HepG2 (cell line): ENCODE measurements around the gene SMLR1. TPM values are rescaled to one million over a fixed set of nuclear protein-coding genes. Genes with fewer than 3 reads are reported as not detected.

Experiments used
- ATAC-seq: fragments of 200-7000 bp; cut with Tn5 transposase; 3 replicates; pipeline ENCODE4 v1.9.1; 2020; ENCODE audit warnings: mild to moderate bottlenecking, moderate library complexity
- BruUV-seq: library from RNA; stranded (reverse); fragments of 400-500 nt; replicated peaks from 2 replicates; lab custom pipeline; 2021; lab: Mats Ljungman, UMichigan
- CTCF ChIA-PET: fragments of 300-600 bp; formaldehyde crosslinking; extraction: SDS; loops from one replicate; lab custom pipeline; 2021; ENCODE audit warnings: low total read pairs, inconsistent platforms, low intra/inter-chr PET ratio; lab: Yijun Ruan, JAX
- POLR2A ChIA-PET: fragments of 350-600 bp; sonication (Branson Sonifier 250); formaldehyde crosslinking; loops from one replicate; lab custom pipeline; 2020; ENCODE audit warnings: antibody characterized with exemption, inconsistent platforms; lab: Yijun Ruan, JAX
- DNase-seq: peaks from one replicate; pipeline ENCODE4 v3.0.0-alpha.2; 2015; ENCODE audit warnings: low spot score
- FAIRE-seq: peaks from 3 replicates; lab custom pipeline; 2011; peaks lifted over from hg19 to GRCh38; lab: Jason Lieb, UNC
- H2AFZ ChIP-seq: one replicate; pipeline ENCODE4 v1.6.1; 2011; ENCODE audit warnings: low read length, inconsistent platforms
- H3K27ac ChIP-seq: fragments of 300-600 bp; 3 replicates; pipeline ENCODE4 v1.8.0; 2011; ENCODE audit warnings: mixed run types, mild to moderate bottlenecking, mixed read lengths, low read length, inconsistent platforms; ENCODE audit not compliant: insufficient read depth; ENCODE audit errors: extremely low read length
- H3K27me3 ChIP-seq, 2 experiments: fragments of 200-600 bp in 1 of 2; 2 replicates in 1 of 2; 3 replicates in 1 of 2; pipeline versions ENCODE4 v1.6.0 to v1.8.0; 2011; ENCODE audit warnings: low read length in 2 of 2, mild to moderate bottlenecking in 2 of 2, moderate library complexity in 2 of 2, inconsistent platforms in 1 of 2; ENCODE audit not compliant: insufficient read depth in 2 of 2, control insufficient read depth in 1 of 2
- H3K36me3 ChIP-seq, 2 experiments: fragments of 200-600 bp in 1 of 2; replicated peaks in 1 of 2; 2 replicates in 1 of 2; 3 replicates in 1 of 2; pipeline versions ENCODE4 v1.5.1 to v1.8.0; 2011; ENCODE audit warnings: low read length in 2 of 2, inconsistent platforms in 1 of 2; ENCODE audit not compliant: insufficient read depth in 2 of 2, control insufficient read depth in 1 of 2
- H3K4me1 ChIP-seq: 2 replicates; pipeline ENCODE4 v1.5.1; 2012; ENCODE audit warnings: low read length, inconsistent platforms; ENCODE audit not compliant: insufficient read depth
- H3K4me2 ChIP-seq: 2 replicates; pipeline ENCODE4 v1.6.0; 2011; ENCODE audit warnings: low read depth, low read length, inconsistent platforms
- H3K4me3 ChIP-seq, 3 experiments: fragments of 200-600 bp in 1 of 3; sonication (generic), shearing (Covaris generic) in 1 of 3; replicated peaks in 1 of 3; 2 replicates each; pipeline ENCODE4 v1.5.1; 2011 to 2016; ENCODE audit warnings: low read length in 3 of 3, inconsistent platforms in 2 of 3, low read depth in 2 of 3, mild to moderate bottlenecking in 2 of 3, control low read depth in 1 of 3, mixed read lengths in 1 of 3; ENCODE audit not compliant: insufficient read depth in 1 of 3
- H3K79me2 ChIP-seq: one replicate; pipeline ENCODE4 v1.6.1; 2011; ENCODE audit warnings: low read length, inconsistent platforms; ENCODE audit not compliant: insufficient read depth
- H3K9ac ChIP-seq: 2 replicates; pipeline ENCODE4 v1.6.0; 2011; ENCODE audit warnings: mild to moderate bottlenecking, low read depth, low read length, inconsistent platforms; ENCODE audit not compliant: insufficient read depth
- H3K9me3 ChIP-seq: 2 replicates; pipeline ENCODE4 v1.5.1; 2012; ENCODE audit warnings: mild to moderate bottlenecking, low read length
- H4K20me1 ChIP-seq: 2 replicates; pipeline ENCODE4 v1.6.0; 2011; ENCODE audit warnings: inconsistent platforms, mild to moderate bottlenecking, low read length, moderate library complexity; ENCODE audit not compliant: insufficient read depth
- ARHGAP35 ChIP-seq: sonication (generic); formaldehyde crosslinking; IDR thresholded peaks from 2 replicates; pipeline ENCODE4 v1.9.0; 2022; ENCODE audit warnings: mild to moderate bottlenecking, inconsistent platforms, moderate library complexity, missing genetic modification reagents, borderline replicate concordance
- BATF2 ChIP-seq: sonication (generic); formaldehyde crosslinking; IDR thresholded peaks from 2 replicates; pipeline ENCODE4 v1.8.0; 2022; ENCODE audit warnings: mild to moderate bottlenecking, missing genetic modification reagents, moderate library complexity
- DR1 ChIP-seq: sonication (generic); formaldehyde crosslinking; IDR thresholded peaks from 2 replicates; pipeline ENCODE4 v1.8.0; 2021; ENCODE audit warnings: mild to moderate bottlenecking, missing genetic modification reagents, inconsistent platforms
- EHMT2 ChIP-seq: fragments of 200-600 bp; sonication (generic); IDR thresholded peaks from 2 replicates; pipeline ENCODE4 v1.7.0; 2017; ENCODE audit warnings: antibody characterized with exemption, low read depth, low read length, borderline replicate concordance
- HOXA7 ChIP-seq: sonication (generic); formaldehyde crosslinking; IDR thresholded peaks from 2 replicates; pipeline ENCODE4 v1.8.1; 2022; ENCODE audit warnings: mild to moderate bottlenecking, missing genetic modification reagents, moderate library complexity
- MAFG ChIP-seq: sonication (generic); formaldehyde crosslinking; IDR thresholded peaks from 2 replicates; pipeline ENCODE4 v1.5.1; 2020; ENCODE audit warnings: mild to moderate bottlenecking, missing genetic modification reagents
- MXD4 ChIP-seq: IDR thresholded peaks from 2 replicates; pipeline ENCODE4 v1.6.1; 2016; ENCODE audit warnings: mild to moderate bottlenecking, missing biosample characterization, missing genetic modification reagents
- NCOA2 ChIP-seq: sonication (generic); formaldehyde crosslinking; IDR thresholded peaks from 2 replicates; pipeline ENCODE4 v1.8.0; 2022; ENCODE audit warnings: inconsistent platforms
- RNF219 ChIP-seq: sonication (generic); formaldehyde crosslinking; IDR thresholded peaks from 2 replicates; pipeline ENCODE4 v1.5.0; 2020; ENCODE audit warnings: mild to moderate bottlenecking, missing genetic modification reagents
- TAF15 ChIP-seq: fragments of 200-400 bp; formaldehyde crosslinking; IDR thresholded peaks from one replicate; pipeline ENCODE4 v1.6.1; 2018; ENCODE audit warnings: mild to moderate bottlenecking, low read depth, low read length; ENCODE audit not compliant: poor library complexity, severe bottlenecking
- U2AF2 ChIP-seq: fragments of 200-400 bp; formaldehyde crosslinking; IDR thresholded peaks from 2 replicates; pipeline ENCODE4 v1.6.1; 2017; ENCODE audit warnings: low read depth, mild to moderate bottlenecking, low read length
- ZNF234 ChIP-seq: sonication (generic); formaldehyde crosslinking; conservative IDR thresholded peaks from 2 replicates; pipeline ENCODE4 v1.5.1; 2020; ENCODE audit warnings: mild to moderate bottlenecking, missing genetic modification reagents
- ZNF558 ChIP-seq: sonication (generic); formaldehyde crosslinking; IDR thresholded peaks from 2 replicates; pipeline ENCODE4 v1.9.0; 2022; ENCODE audit warnings: mild to moderate bottlenecking, missing genetic modification reagents, borderline replicate concordance
- ZNF674 ChIP-seq: sonication (generic); formaldehyde crosslinking; IDR thresholded peaks from 2 replicates; pipeline ENCODE4 v1.5.0; 2020; ENCODE audit warnings: low read depth, mild to moderate bottlenecking, missing genetic modification reagents
- WGBS: methylation state at CpG from one replicate; pipeline ENCODE4 v1.1.6; 2017; ENCODE audit warnings: low lambda C conversion rate; 5-methylcytosine and 5-hydroxymethylcytosine counted together
- in situ Hi-C: cut with HindIII; loops from 2 replicates; pipeline ENCODE4 v1.10.0; 2017; ENCODE audit warnings: low pct_unique_long_range_greater_than_20kb; ENCODE audit not compliant: extremely low pct_ligation_motif_present
- intact Hi-C: fragments of 100-400 bp; cut with micrococcal nuclease; formaldehyde crosslinking; loops from one replicate; pipeline ENCODE4 v1.10.0; 2022; ENCODE audit not compliant: unreplicated experiment
- polyA plus RNA-seq, 8 experiments: library from polyadenylated mRNA; depleted of rRNA in 3 of 8; stranded (reverse) in 7 of 8; unstranded in 1 of 8; fragments of >200 nt; fragmentation: Illumina TruSeq in 4 of 8; extraction: Trizol in 4 of 8; gene quantifications; 2 replicates each; pipeline versions ENCODE4 v1.2.1 to v1.2.3, GENCODE V29; 2011 to 2016; ENCODE audit warnings: low read depth in 4 of 8, missing spikeins in 1 of 8, mixed read lengths in 1 of 8; ENCODE audit not compliant: insufficient read depth in 1 of 8
- total RNA-seq, 5 experiments: library from RNA; depleted of rRNA; stranded (reverse); fragments of >200 nt; fragmentation: Illumina TruSeq; extraction: Trizol; gene quantifications; 2 replicates each; pipeline ENCODE4 v1.2.3, GENCODE V29; 2016; ENCODE audit warnings: low read depth in 1 of 5
- TF ChIP-seq, protein P1 (sequence below): sonication (generic); formaldehyde crosslinking; IDR thresholded peaks from 2 replicates; pipeline ENCODE4 v1.8.0; 2022; ENCODE audit warnings: missing genetic modification reagents, mild to moderate bottlenecking, borderline replicate concordance
- TF ChIP-seq, protein P2 (sequence below): sonication (generic); formaldehyde crosslinking; IDR thresholded peaks from 2 replicates; pipeline ENCODE4 v1.5.0; 2020; ENCODE audit warnings: mild to moderate bottlenecking, low read depth, missing genetic modification reagents, borderline replicate concordance

The SMLR1 gene
- total and polyA plus RNA-seq, 2 of the 13 experiments (the other 11 are each of a cell fraction or from before 2014, with no cell fraction given), result 41.8 to 104 TPM

- H3K27me3 ChIP-seq, result no peaks in the 10 kb centered on the region; a peak in 1 of 5 replicates
- ChIA-PET CTCF (no interaction called here), POLR2A (interaction anchor here (0.9 to 5.3 kb wide), 4 partner anchors 10 to 39 kb away, joined by 3 to 175 read pairs (median 6); no protein-coding TSS in a partner anchor)
- in situ Hi-C loops, result no loop called here
- H3K4me2 ChIP-seq, result peak overlapping the region; percentile 95
- WGBS, result 61% methylated on average over 5 of the region's 5 CpGs
- peaks cover 29% of the 10 kb centered on the region for H3K79me2 ChIP-seq
- DNase-seq, result peak; percentile 46
- no peak overlapping the region for H3K9ac ChIP-seq
- peaks cover 83% of the 10 kb centered on the region for H3K4me1 ChIP-seq
- H3K9me3 ChIP-seq, result 0 out of 2 replicates have a peak, but pooled peaks cover 2% of the 10 kb centered on the region
- ATAC-seq, result peak; percentile 9; the same call in 2 of the 3 replicates
- peak overlapping the region; percentile 95 for H3K27ac ChIP-seq
- H4K20me1 ChIP-seq, result no peaks in the 10 kb centered on the region
- no peak overlapping the region for H2AFZ ChIP-seq
- no TSS peak for BruUV-seq
- no peak for FAIRE-seq
- intact Hi-C loops, result loop anchor here (5.0 kb wide), 2 partner anchors 33 to 503 kb away; no protein-coding TSS in a partner anchor
- H3K36me3 ChIP-seq, result peaks cover 0 to 2% of the 10 kb centered on the region in 2 experiments; a peak in 1 of 5 replicates
- H3K4me3 ChIP-seq, result no peak overlapping the region
- TF ChIP-seq DR1, result no peak
- TF ChIP-seq, protein P1, sequence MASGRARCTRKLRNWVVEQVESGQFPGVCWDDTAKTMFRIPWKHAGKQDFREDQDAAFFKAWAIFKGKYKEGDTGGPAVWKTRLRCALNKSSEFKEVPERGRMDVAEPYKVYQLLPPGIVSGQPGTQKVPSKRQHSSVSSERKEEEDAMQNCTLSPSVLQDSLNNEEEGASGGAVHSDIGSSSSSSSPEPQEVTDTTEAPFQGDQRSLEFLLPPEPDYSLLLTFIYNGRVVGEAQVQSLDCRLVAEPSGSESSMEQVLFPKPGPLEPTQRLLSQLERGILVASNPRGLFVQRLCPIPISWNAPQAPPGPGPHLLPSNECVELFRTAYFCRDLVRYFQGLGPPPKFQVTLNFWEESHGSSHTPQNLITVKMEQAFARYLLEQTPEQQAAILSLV (CRISPR knock-in tag), result 0 out of 2 replicates have a peak, but pooled peaks have one; percentile 43
- TF ChIP-seq TAF15, result no peak
- TF ChIP-seq, protein P2, sequence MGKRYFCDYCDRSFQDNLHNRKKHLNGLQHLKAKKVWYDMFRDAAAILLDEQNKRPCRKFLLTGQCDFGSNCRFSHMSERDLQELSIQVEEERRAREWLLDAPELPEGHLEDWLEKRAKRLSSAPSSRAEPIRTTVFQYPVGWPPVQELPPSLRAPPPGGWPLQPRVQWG, result no peak
- no peak for TF ChIP-seq U2AF2
- no peak for TF ChIP-seq ZNF674 (CRISPR knock-in tag)
- TF ChIP-seq MAFG (CRISPR knock-in tag), result no peak
- TF ChIP-seq MXD4 (CRISPR knock-in tag), result no peak
- TF ChIP-seq ZNF234, result no peak
- TF ChIP-seq HOXA7, result no peak
- TF ChIP-seq ARHGAP35, result no peak
- peak; percentile 19; the same call in 1 of the 2 replicates for TF ChIP-seq NCOA2 (CRISPR knock-in tag)
- no peak for TF ChIP-seq BATF2
- 0 out of 2 replicates have a peak, but pooled peaks have one; percentile 43 for TF ChIP-seq RNF219 (CRISPR knock-in tag)
- TF ChIP-seq EHMT2, result no peak
- no peak for TF ChIP-seq ZNF558 (CRISPR knock-in tag)
Measured at GRCh38 chr6:130824978-130825694, 2.1 kb upstream of the SMLR1 start.
